Effector memory CD4-positive, alpha-beta T cell (primary cell): ENCODE data around the gene CPA1.

ENCODE experiments used
- DNase-seq, 3 donors: peaks; one replicate each; pipeline ENCODE4 v3.0.0-alpha.2; 2020
- H3K27ac ChIP-seq: 2 replicates; pipeline ENCODE4 v1.7.0; 2013; ENCODE audit warnings: mild to moderate bottlenecking, low read length, moderate library complexity; ENCODE audit not compliant: insufficient read depth, poor library complexity, severe bottlenecking
- H3K27me3 ChIP-seq: replicated peaks from 2 replicates; pipeline ENCODE4 v1.7.0; 2013; ENCODE audit warnings: mild to moderate bottlenecking, low read length; ENCODE audit not compliant: insufficient read depth, control insufficient read depth, poor library complexity, severe bottlenecking
- H3K36me3 ChIP-seq: 2 replicates; pipeline ENCODE4 v1.7.0; 2013; ENCODE audit warnings: mild to moderate bottlenecking, low read length, moderate library complexity; ENCODE audit not compliant: control insufficient read depth, insufficient read depth
- H3K4me1 ChIP-seq: 2 replicates; pipeline ENCODE4 v1.7.0; 2013; ENCODE audit warnings: low read length, mild to moderate bottlenecking; ENCODE audit not compliant: control insufficient read depth, insufficient read depth, poor library complexity, severe bottlenecking
- H3K4me3 ChIP-seq: 2 replicates; pipeline ENCODE4 v1.7.0; 2013; ENCODE audit warnings: low read length, low read depth, mild to moderate bottlenecking; ENCODE audit not compliant: insufficient read depth, poor library complexity, severe bottlenecking
- H3K9me3 ChIP-seq: 2 replicates; pipeline ENCODE4 v1.7.0; 2013; ENCODE audit warnings: mild to moderate bottlenecking, low read length, moderate library complexity; ENCODE audit not compliant: control insufficient read depth

The CPA1 gene

GRCh38 chr7:130409067-130409711, 28.9 kb downstream of the CPA1 start:
- H3K27ac ChIP-seq: no peak overlapping the region
- H3K4me1 ChIP-seq: no peaks in the 10 kb centered on the region
- H3K9me3 ChIP-seq: no peaks in the 10 kb centered on the region
- no peaks in the 10 kb centered on the region for H3K36me3 ChIP-seq
- DNase-seq: no peak
- H3K27me3 ChIP-seq: no peaks in the 10 kb centered on the region
- H3K4me3 ChIP-seq: no peak overlapping the region

DNA sequence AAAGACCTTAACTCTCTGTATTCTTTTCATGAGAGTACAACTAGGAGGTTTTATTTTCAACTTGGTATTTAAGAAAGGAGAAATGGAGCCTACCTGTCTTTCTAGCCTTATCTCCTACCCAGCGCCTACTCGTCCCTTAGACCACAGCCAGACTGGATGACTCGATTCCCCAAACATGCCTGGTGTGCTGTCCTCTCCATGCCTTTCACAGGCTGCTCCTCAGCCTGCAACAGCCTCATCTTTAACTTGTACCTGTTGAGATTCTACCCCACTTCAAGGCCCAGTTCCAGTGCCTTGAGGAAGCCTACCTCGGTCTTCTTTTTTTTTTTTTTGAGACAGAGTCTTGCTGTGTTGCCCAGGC, 29.4 kb downstream of the CPA1 start:
- H3K9me3 ChIP-seq: no peaks in the 10 kb centered on the region
- H3K4me1 ChIP-seq: no peaks in the 10 kb centered on the region
- no peaks in the 10 kb centered on the region for H3K27me3 ChIP-seq
- H3K36me3 ChIP-seq: no peaks in the 10 kb centered on the region
- H3K27ac ChIP-seq: no peak overlapping the region
- no peak for DNase-seq
- H3K4me3 ChIP-seq: no peak overlapping the region

- Histone ChIP-seq H3K9me3 (no peaks in the 10 kb centered on the region), H3K36me3 (no peaks in the 10 kb centered on the region), H3K27me3 (no peaks in the 10 kb centered on the region), H3K27ac (no peak overlapping the region), H3K4me3 (no peak overlapping the region), H3K4me1 (no peaks in the 10 kb centered on the region)
- DNase-seq: no peak
These were observed 30.7 kb downstream of the CPA1 start for GRCh38 chr7:130410868-130411541.

- H3K4me1 ChIP-seq: no peaks in the 10 kb centered on the region
- no peaks in the 10 kb centered on the region for H3K36me3 ChIP-seq
- no peak overlapping the region for H3K4me3 ChIP-seq
- no peaks in the 10 kb centered on the region for H3K27me3 ChIP-seq
- H3K27ac ChIP-seq: no peak overlapping the region
- DNase-seq: no peak
- no peaks in the 10 kb centered on the region for H3K9me3 ChIP-seq
These were observed 32.9 kb downstream of the CPA1 start for GRCh38 chr7:130413201-130413600.

- H3K27ac ChIP-seq: no peak overlapping the region
- no peaks in the 10 kb centered on the region for H3K27me3 ChIP-seq
- no peak overlapping the region for H3K4me3 ChIP-seq
- H3K36me3 ChIP-seq: no peaks in the 10 kb centered on the region
- H3K9me3 ChIP-seq: no peaks in the 10 kb centered on the region
- H3K4me1 ChIP-seq: no peaks in the 10 kb centered on the region
- no peak for DNase-seq
These were observed 34.7 kb downstream of the CPA1 start for GRCh38 chr7:130415006-130415405.

DNA sequence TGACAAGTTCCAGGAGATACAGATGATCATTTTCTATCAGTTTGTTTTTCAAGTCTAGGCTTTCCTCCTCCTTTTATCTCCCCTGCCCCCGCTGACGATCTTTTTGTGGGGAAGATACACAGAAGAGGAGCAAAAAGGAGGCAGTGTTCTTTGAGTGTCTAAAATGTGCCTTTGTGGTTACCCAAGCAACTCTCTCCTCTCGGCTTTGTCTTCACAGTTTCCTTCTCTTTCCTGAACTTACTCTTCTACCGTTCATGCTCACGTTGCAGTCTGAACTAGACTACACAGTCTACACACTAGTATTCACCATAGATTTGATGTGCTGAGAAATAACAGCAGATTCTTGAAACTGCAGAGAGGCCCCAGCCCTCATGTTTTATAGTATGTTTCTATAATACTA, 36.9 kb downstream of the CPA1 start:
- DNase-seq: no peak
- no peak overlapping the region for H3K27ac ChIP-seq

DNA sequence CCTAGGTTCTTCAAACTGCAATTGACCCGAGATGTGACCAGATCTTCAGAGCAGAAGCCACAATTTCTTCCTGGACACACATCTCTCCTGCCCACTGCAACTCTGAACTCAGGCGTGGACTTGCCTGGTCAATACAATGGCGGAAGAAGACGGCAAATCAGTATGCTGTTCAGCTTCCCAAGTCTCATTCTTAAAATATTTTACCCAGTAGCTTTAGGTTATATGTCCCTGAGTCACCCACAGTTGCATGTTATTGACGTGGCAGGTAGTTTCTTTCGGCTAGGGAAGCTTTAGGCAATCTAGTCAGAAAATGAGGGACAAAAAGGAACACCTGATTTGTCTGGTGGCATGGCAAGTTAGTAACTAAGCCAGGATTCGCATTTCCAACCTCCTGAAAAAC, 38.0 kb downstream of the CPA1 start:
- H3K4me1 ChIP-seq: no peaks in the 10 kb centered on the region
- H3K27ac ChIP-seq: no peak overlapping the region
- H3K9me3 ChIP-seq: no peaks in the 10 kb centered on the region
- H3K27me3 ChIP-seq: no peaks in the 10 kb centered on the region
- H3K4me3 ChIP-seq: no peak overlapping the region
- no peaks in the 10 kb centered on the region for H3K36me3 ChIP-seq
- no peak for DNase-seq

More for the DNA sequence above, 36.9 kb downstream of the CPA1 start:
- H3K27me3 ChIP-seq: no peaks in the 10 kb centered on the region
- no peaks in the 10 kb centered on the region for H3K36me3 ChIP-seq
- no peaks in the 10 kb centered on the region for H3K4me1 ChIP-seq
- H3K9me3 ChIP-seq: no peaks in the 10 kb centered on the region
- no peak overlapping the region for H3K4me3 ChIP-seq

DNA sequence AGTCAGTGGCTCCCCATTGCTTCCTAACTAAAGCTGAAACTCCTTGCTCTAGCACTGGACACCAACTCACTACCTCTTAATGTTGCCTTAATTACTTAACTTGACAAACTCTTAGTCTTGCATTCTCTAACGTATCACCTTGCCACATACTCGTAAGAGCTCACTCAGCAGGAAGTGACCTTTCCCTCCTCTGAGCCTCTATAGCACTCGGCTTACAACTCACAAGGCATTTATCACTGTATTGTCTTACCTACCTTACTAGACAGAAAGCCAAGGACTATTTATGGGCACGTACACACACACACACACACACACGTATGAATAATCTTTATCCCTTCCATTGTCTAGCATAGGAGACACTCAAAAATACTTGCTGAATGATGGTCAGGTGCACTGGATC, 39.4 kb downstream of the CPA1 start:
- no peaks in the 10 kb centered on the region for H3K27me3 ChIP-seq
- no peaks in the 10 kb centered on the region for H3K4me1 ChIP-seq
- H3K27ac ChIP-seq: no peak overlapping the region
- H3K9me3 ChIP-seq: no peaks in the 10 kb centered on the region
- no peak for DNase-seq
- no peaks in the 10 kb centered on the region for H3K36me3 ChIP-seq
- no peak overlapping the region for H3K4me3 ChIP-seq

DNA sequence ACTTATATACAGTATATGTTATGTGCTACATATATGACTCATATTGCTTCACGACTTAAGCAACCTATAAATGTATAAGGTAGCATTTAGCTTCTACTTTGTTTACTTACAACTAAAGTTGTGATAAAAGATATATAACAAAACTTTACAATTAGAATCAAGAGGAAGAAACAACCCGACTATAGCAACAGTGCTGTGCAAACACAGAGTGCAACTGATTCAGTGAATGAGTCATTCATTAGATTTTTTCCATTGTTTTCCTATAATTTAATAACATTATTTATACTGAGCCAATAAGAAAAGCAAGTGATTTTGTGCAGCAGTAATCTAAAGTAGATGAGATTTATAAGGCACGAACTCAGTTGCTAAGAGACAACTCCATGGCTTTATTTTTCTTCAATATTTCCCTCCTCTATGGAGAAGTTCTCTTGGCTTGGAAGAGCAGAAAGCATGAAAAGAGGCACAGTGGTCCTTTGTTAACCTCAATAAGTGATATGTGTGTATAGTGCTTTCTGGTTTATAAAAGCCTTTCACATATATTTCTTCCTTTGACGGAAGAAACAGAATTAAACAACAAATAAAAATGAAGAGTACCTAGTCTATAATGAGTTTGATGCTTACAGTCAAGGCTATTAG, 40.8 kb downstream of the CPA1 start:
- Histone ChIP-seq H3K27me3 (no peaks in the 10 kb centered on the region), H3K4me3 (no peak overlapping the region), H3K9me3 (no peaks in the 10 kb centered on the region), H3K4me1 (no peaks in the 10 kb centered on the region), H3K27ac (no peak overlapping the region), H3K36me3 (no peaks in the 10 kb centered on the region)
- no peak for DNase-seq

- H3K27ac ChIP-seq: no peak overlapping the region
- H3K27me3 ChIP-seq: no peaks in the 10 kb centered on the region
- H3K4me1 ChIP-seq: no peaks in the 10 kb centered on the region
- DNase-seq: no peak
- H3K4me3 ChIP-seq: no peak overlapping the region
- H3K36me3 ChIP-seq: no peaks in the 10 kb centered on the region
- no peaks in the 10 kb centered on the region for H3K9me3 ChIP-seq
These were observed 41.4 kb downstream of the CPA1 start for GRCh38 chr7:130421684-130422083.
